Activated CD4-positive, CD25-positive, alpha-beta regulatory T cell (primary cell): ENCODE measurements around the gene SNX21.
"Not testable (repeated sequence)": the region's sequence is repeated elsewhere in the genome, so short reads cannot be mapped to it uniquely, and the experiment has no call there.

Experiments
- DNase-seq, 4 experiments: peaks; one replicate each; lab custom pipeline; 2025; lab: John Stamatoyannopoulos, UW

Gene SNX21

GRCh38 chr20:45850926-45851325 is 17.3 kb downstream of the SNX21 start:
- no peak for DNase-seq

- no peak for DNase-seq
These were observed 17.9 kb downstream of the SNX21 start for GRCh38 chr20:45851501-45851900.

GRCh38 chr20:45852326-45852725 is 18.7 kb downstream of the SNX21 start:
- DNase-seq: no peak

GRCh38 chr20:45853484-45853883 is 19.9 kb downstream of the SNX21 start:
- no peak for DNase-seq

GRCh38 chr20:45857114-45857881 is 23.7 kb downstream of the SNX21 start, which contains the start of the genes ACOT8 and ZSWIM3:
Gene ACOT8 (minus strand): TSS chr20:45857392. CDS start chr20:45857315, 77 bp downstream.
Gene ZSWIM3 (plus strand): TSS chr20:45857614. CDS start chr20:45857826, 212 bp downstream.
- DNase-seq: peak; percentile 66 to 85 (median 83)

GRCh38 chr20:45857882-45858216 is 24.2 kb downstream of the SNX21 start:
- DNase-seq: peak in 2 of 4 experiments; percentile 21 to 55

- DNase-seq: no peak
These were observed 26.3 kb downstream of the SNX21 start for GRCh38 chr20:45859916-45860315.

- no peak for DNase-seq
These were observed 27.1 kb downstream of the SNX21 start for GRCh38 chr20:45860560-45861220.

- no peak for DNase-seq
These were observed 27.8 kb downstream of the SNX21 start for GRCh38 chr20:45861221-45862075.

GRCh38 chr20:45863543-45864470 is 30.2 kb downstream of the SNX21 start:
- no peak for DNase-seq

- no peak for DNase-seq
These were observed 32.9 kb downstream of the SNX21 start for GRCh38 chr20:45866454-45866853.

- no peak for DNase-seq
These were observed 33.7 kb downstream of the SNX21 start for GRCh38 chr20:45867136-45867818.

GRCh38 chr20:45867819-45868176 is 34.2 kb downstream of the SNX21 start:
- no peak for DNase-seq

GRCh38 chr20:45872626-45873025 is 39.0 kb downstream of the SNX21 start:
- no peak for DNase-seq

GRCh38 chr20:45873409-45874103 is 40.0 kb downstream of the SNX21 start:
- DNase-seq: no peak

GRCh38 chr20:45874104-45874481 is 40.5 kb downstream of the SNX21 start:
- DNase-seq: not testable (repeated sequence)

GRCh38 chr20:45874576-45874975 is 41.0 kb downstream of the SNX21 start:
- DNase-seq: no peak

GRCh38 chr20:45878076-45878761 is 44.6 kb downstream of the SNX21 start:
- no peak for DNase-seq

GRCh38 chr20:45880988-45881788 is 47.6 kb downstream of the SNX21 start, which contains the start of gene ZSWIM1:
Gene ZSWIM1 (plus strand): TSS chr20:45881227. CDS start chr20:45882593, 1,366 bp downstream.
- peak; percentile 93 to 98 (median 95) for DNase-seq
